Measurements from ENCODE around the gene LHPP. TPM values are rescaled to one million over a fixed set of nuclear protein-coding genes. Genes with fewer than 3 reads are reported as not detected.

Gene LHPP
- polyA plus RNA-seq, 2 of the 4 experiments (the other 2 are of a cell fraction), result 14.4 to 18.6 TPM

DNA sequence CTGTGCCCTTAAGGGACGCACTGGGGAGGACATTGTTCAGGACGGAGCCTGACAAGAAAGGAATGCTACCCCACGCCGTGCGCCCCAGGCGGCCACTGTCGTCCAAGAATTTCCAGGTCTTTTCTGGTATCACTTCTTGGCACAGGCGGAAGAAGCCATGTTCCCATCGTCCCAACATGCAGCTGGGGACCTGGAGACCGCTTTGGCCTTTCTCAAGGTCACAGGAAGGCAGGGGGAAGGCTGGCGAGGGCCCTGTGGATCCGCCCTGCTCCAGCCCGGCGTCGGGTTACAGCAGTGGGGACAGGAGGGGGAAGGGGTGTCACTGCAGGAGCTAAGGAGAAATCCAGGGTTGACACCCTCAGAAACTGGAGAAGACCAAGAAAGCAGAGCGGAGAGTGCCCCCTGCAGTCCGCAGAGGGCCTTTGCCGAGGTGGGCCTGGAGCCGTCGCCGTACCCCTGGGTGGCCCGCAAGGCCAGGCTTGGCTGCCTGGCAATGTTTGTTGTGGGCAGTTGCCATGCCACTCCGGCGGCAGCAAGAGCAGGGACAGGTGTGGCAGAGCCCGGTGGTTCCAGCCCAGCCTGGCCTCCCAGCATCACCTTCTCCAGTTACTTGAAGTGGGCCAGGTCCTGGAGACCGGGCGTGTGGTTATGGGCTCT lies 104.1 kb downstream of the LHPP start:
- Histone ChIP-seq H3K9me3 (no peaks in the 10 kb centered on the region), H3K4me1 (no peaks in the 10 kb centered on the region), H3K27ac (no peak overlapping the region), H3K4me3 (no peak overlapping the region), H3K4me2 (no peak overlapping the region)
- ChIA-PET POLR2A (no interaction called here), CTCF (interaction anchor here (0.7 to 1.7 kb wide), 5 partner anchors 12 to 180 kb away, joined by 3 to 6 read pairs (median 3); no protein-coding TSS in a partner anchor)
- WGBS (ENCODE audit: missing lambda C conversion rate), result 33% methylated on average over 25 of the region's 27 CpGs
- ATAC-seq, result peak; percentile 25 to 89; a peak in 3 of 6 replicates
- TF ChIP-seq POLR2AphosphoS2 (conservative IDR thresholded peaks at IDR 0.05; ENCODE audit: low read length) (no peak), JUNB (IDR thresholded peaks at IDR 0.05) (no peak), KDM5A (IDR thresholded peaks at IDR 0.05) (no peak), ZC3H11A (IDR thresholded peaks at IDR 0.05) (no peak), RAD21 (conservative IDR thresholded peaks at IDR 0.05 in 1 of 2, IDR thresholded peaks at IDR 0.05 in 1 of 2) (peak; percentile 19 to 48; a peak in 3 of 5 replicates), HOXA7 (CRISPR knock-in tag; IDR thresholded peaks at IDR 0.05) (no peak), MAZ (IDR thresholded peaks at IDR 0.05; ENCODE audit: borderline replicate concordance, low read depth, low read length) (no peak)
- TF ChIP-seq, protein P1, sequence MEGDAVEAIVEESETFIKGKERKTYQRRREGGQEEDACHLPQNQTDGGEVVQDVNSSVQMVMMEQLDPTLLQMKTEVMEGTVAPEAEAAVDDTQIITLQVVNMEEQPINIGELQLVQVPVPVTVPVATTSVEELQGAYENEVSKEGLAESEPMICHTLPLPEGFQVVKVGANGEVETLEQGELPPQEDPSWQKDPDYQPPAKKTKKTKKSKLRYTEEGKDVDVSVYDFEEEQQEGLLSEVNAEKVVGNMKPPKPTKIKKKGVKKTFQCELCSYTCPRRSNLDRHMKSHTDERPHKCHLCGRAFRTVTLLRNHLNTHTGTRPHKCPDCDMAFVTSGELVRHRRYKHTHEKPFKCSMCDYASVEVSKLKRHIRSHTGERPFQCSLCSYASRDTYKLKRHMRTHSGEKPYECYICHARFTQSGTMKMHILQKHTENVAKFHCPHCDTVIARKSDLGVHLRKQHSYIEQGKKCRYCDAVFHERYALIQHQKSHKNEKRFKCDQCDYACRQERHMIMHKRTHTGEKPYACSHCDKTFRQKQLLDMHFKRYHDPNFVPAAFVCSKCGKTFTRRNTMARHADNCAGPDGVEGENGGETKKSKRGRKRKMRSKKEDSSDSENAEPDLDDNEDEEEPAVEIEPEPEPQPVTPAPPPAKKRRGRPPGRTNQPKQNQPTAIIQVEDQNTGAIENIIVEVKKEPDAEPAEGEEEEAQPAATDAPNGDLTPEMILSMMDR (IDR thresholded peaks at IDR 0.05), result peak; percentile 22; the same call in 2 of the 3 replicates
- peak; percentile 35 to 44 for DNase-seq (ENCODE audit: low read depth in 1 of 2, low spot score in 1 of 2)
- FAIRE-seq, result no peak

DNA sequence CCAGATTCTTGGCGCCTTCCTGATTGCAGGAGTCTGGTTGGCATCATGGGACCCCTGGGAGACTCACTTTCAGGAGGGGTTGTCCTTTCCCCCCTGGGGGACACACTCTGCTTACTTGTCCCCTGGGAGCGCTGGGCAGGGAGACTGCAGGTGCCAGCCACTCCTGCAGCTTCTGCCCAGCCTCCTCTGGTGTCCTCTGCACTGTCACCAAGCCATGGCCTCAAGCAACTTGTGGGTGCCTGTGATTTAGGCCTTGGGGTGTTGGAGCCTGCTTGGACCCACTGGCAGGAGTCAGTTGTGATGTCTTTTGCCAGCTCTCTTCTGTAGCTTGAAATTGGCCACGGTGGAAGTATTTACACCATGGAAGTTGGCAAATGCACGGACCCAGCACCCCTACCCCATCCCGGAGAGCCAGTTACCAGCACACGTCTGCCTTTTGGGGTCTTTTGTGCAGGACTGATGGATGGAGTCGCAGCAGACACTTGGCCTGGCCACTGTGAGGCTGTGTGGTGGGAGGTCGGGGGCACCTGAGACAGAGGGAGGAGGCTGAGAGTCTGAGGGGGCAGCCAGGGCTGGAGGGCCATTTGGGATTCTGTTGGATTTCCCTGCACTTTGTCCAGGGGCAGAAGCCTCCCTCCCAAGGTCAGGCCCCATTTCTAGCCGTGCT lies 104.7 kb downstream of the LHPP start:
- H3K27ac ChIP-seq, result no peak overlapping the region
- POLR2A ChIA-PET, result no interaction called here
- FAIRE-seq (no peak), ATAC-seq (peak in 1 of 2 experiments; percentile 11; a peak in 1 of 6 replicates), DNase-seq (ENCODE audit: low read depth in 1 of 2, low spot score in 1 of 2) (no peak)
- whole genome bisulfite sequencing (ENCODE audit: missing lambda C conversion rate), result 60% methylated on average over 7 of the region's 9 CpGs
- H3K9me3 ChIP-seq, result no peaks in the 10 kb centered on the region
- CTCF ChIA-PET, result interaction anchor here (0.7 to 1.7 kb wide), 3 partner anchors 21 to 179 kb away, joined by 3 to 6 read pairs (median 3); no protein-coding TSS in a partner anchor
- H3K4me1 ChIP-seq, result no peaks in the 10 kb centered on the region
- no peak overlapping the region for H3K4me3 ChIP-seq
- H3K4me2 ChIP-seq, result no peak overlapping the region
- TF ChIP-seq RNF2 (IDR thresholded peaks at IDR 0.05; ENCODE audit: borderline replicate concordance, low read depth) (no peak), ZC3H11A (IDR thresholded peaks at IDR 0.05) (no peak), RAD21 (conservative IDR thresholded peaks at IDR 0.05 in 1 of 2, IDR thresholded peaks at IDR 0.05 in 1 of 2) (no peak)
- TF ChIP-seq, protein P2, sequence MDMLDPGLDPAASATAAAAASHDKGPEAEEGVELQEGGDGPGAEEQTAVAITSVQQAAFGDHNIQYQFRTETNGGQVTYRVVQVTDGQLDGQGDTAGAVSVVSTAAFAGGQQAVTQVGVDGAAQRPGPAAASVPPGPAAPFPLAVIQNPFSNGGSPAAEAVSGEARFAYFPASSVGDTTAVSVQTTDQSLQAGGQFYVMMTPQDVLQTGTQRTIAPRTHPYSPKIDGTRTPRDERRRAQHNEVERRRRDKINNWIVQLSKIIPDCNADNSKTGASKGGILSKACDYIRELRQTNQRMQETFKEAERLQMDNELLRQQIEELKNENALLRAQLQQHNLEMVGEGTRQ (IDR thresholded peaks at IDR 0.05), result no peak
- TF ChIP-seq, protein P3, sequence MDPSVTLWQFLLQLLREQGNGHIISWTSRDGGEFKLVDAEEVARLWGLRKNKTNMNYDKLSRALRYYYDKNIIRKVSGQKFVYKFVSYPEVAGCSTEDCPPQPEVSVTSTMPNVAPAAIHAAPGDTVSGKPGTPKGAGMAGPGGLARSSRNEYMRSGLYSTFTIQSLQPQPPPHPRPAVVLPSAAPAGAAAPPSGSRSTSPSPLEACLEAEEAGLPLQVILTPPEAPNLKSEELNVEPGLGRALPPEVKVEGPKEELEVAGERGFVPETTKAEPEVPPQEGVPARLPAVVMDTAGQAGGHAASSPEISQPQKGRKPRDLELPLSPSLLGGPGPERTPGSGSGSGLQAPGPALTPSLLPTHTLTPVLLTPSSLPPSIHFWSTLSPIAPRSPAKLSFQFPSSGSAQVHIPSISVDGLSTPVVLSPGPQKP (IDR thresholded peaks at IDR 0.05; ENCODE audit: low read depth, low read length), result no peak

DNA sequence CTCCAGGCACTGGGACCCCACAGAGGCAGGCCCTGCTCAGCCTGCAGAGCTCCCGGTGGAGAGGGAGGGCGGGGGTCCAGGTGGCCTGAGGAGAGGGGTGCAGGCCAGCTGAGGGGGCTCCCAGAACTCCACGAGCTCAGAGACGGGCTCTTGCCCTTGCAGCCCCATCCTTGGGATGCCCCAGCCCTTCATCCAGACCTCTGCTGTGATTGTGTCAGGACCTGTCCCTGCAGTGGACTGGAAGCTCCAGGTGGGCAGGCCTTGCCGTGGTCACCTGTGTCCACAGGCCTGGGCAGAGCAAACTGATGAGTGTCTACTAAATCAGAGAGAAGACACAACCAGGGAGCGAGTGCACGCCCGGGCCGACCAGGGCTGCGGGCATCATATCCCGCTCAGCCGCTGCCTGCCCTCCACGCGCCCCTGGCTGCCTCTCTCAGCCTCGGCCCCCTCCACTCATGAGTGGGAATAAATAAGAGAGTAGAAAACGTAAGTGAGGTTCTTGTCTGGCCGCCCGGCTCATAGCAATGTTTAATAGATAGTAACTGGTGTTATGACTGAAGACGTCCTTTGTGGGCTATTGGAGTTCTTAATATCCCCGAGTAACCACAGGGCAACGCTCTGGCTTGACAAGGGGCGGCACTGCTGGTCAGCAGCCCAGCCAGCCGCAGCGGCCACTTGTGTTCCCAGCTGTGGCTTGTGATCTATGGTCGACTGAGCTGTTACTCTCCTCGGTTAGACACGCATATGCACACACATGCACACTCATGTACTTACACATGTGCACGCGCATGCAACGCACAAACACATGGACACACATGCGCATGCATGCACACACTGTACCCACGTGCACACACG lies 105.6 kb downstream of the LHPP start:
- H3K4me2 ChIP-seq, result no peak overlapping the region
- FAIRE-seq, result no peak
- ChIA-PET CTCF (interaction anchor here (1.0 to 1.5 kb wide), 3 partner anchors 12 to 178 kb away, joined by 3 to 4 read pairs (median 3); no protein-coding TSS in a partner anchor), POLR2A (no interaction called here)
- no peaks in the 10 kb centered on the region for H3K4me1 ChIP-seq
- WGBS (ENCODE audit: missing lambda C conversion rate), result 74% methylated on average over 31 of the region's 33 CpGs
- ATAC-seq, result no peak
- no peak overlapping the region for H3K27ac ChIP-seq
- no peaks in the 10 kb centered on the region for H3K9me3 ChIP-seq
- DNase-seq (ENCODE audit: low read depth in 1 of 2, low spot score in 1 of 2), result no peak
- H3K4me3 ChIP-seq, result no peak overlapping the region
- TF ChIP-seq NFE2L2 (conservative IDR thresholded peaks at IDR 0.05; ENCODE audit: low read length), result no peak
- no peak for TF ChIP-seq MAZ (IDR thresholded peaks at IDR 0.05; ENCODE audit: borderline replicate concordance, low read depth, low read length)
- no peak for TF ChIP-seq SREBF2 (IDR thresholded peaks at IDR 0.05)
- TF ChIP-seq ZC3H11A (IDR thresholded peaks at IDR 0.05), result no peak
- TF ChIP-seq, protein P4, sequence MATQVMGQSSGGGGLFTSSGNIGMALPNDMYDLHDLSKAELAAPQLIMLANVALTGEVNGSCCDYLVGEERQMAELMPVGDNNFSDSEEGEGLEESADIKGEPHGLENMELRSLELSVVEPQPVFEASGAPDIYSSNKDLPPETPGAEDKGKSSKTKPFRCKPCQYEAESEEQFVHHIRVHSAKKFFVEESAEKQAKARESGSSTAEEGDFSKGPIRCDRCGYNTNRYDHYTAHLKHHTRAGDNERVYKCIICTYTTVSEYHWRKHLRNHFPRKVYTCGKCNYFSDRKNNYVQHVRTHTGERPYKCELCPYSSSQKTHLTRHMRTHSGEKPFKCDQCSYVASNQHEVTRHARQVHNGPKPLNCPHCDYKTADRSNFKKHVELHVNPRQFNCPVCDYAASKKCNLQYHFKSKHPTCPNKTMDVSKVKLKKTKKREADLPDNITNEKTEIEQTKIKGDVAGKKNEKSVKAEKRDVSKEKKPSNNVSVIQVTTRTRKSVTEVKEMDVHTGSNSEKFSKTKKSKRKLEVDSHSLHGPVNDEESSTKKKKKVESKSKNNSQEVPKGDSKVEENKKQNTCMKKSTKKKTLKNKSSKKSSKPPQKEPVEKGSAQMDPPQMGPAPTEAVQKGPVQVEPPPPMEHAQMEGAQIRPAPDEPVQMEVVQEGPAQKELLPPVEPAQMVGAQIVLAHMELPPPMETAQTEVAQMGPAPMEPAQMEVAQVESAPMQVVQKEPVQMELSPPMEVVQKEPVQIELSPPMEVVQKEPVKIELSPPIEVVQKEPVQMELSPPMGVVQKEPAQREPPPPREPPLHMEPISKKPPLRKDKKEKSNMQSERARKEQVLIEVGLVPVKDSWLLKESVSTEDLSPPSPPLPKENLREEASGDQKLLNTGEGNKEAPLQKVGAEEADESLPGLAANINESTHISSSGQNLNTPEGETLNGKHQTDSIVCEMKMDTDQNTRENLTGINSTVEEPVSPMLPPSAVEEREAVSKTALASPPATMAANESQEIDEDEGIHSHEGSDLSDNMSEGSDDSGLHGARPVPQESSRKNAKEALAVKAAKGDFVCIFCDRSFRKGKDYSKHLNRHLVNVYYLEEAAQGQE (IDR thresholded peaks at IDR 0.05), result no peak
- no peak for TF ChIP-seq RARB (CRISPR knock-in tag; IDR thresholded peaks at IDR 0.05)
- no peak for TF ChIP-seq FOSB (CRISPR knock-in tag; IDR thresholded peaks at IDR 0.05)
- TF ChIP-seq ESRRA (IDR thresholded peaks at IDR 0.05; ENCODE audit: borderline replicate concordance, low read length), result no peak
- TF ChIP-seq, protein P1 (IDR thresholded peaks at IDR 0.05), result no peak
